GM18868 (cell line): Measurements from ENCODE around the gene MPG.

Experiments used
- ATAC-seq: cut with Tn5 transposase; IDR thresholded peaks from one replicate; pipeline ENCODE4 v1.9.1; 2021; ENCODE audit warnings: mild to moderate bottlenecking, moderate library complexity; ENCODE audit not compliant: unreplicated experiment

Gene MPG

DNA sequence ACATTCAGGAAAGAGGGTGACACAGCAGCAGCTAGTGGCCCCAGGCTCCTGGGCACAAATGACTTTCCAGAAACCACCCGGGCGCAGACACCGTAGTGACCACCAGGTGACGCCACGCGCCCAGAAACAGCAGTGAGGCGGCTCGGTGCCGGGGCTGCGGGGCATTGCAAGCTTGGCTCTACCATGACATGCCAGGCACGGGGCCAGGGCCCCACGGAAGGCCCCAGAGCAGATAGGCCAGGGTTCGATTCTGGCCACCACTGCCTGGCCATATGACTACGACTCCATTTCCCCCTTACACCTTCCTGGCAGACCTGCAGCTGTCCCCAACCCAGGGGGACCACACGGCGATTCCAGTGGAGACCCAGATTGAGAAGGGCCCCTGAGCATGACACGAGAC lies 12.3 kb upstream of the MPG start:
- ATAC-seq: peak; percentile 54

- ATAC-seq: no peak
Measured at GRCh38 chr16:66309-67182, 11.5 kb upstream of the MPG start.

- ATAC-seq: no peak
Measured at GRCh38 chr16:67183-67791, 10.7 kb upstream of the MPG start.

DNA sequence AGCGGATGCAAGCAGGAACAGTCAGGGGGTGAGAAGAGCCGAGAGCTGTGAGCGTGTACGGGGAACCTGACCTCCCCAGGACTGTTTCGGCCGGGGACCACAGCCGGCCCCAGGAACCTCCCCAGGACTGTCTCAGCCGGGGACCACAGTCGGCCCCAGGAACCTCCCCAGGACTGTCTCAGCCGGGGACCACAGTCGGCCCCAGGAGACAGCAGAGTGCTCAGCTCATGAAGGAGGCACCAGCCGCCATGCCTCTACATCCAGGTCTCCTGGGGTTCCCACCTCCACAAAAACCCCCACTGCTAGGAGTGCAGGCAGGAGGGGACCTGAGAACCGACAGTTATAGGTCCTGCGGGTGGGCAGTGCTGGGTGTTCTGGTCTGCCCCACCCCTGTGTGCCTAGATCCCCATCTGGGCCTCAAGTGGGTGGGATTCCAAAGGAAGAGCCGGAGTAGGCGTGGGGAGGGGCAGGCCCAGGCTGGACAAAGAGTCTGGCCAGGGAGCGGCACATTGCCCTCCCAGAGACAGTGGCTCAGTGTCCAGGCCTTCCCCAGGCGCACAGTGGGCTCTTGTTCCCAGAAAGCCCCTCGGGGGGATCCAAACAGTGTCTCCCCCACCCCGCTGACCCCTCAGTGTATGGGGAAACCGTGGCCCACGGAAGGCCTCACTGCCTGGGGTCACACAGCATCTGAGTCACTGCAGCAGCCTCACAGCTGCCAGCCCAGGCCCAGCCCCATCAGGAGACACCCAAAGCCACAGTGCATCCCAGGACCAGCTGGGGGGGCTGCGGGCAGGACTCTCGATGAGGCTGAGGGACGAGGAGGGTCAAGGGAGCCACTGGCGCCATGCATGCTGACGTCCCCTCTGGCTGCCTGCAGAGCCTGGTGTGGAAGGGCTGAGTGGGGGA lies 9.9 kb upstream of the MPG start:
- ATAC-seq: no peak

- ATAC-seq: no peak
Measured at GRCh38 chr16:69181-69580, 8.8 kb upstream of the MPG start.

- ATAC-seq: no peak
Measured at GRCh38 chr16:71210-71539, 6.8 kb upstream of the MPG start.

- ATAC-seq: no peak
Measured at GRCh38 chr16:71540-72401, 6.3 kb upstream of the MPG start.

DNA sequence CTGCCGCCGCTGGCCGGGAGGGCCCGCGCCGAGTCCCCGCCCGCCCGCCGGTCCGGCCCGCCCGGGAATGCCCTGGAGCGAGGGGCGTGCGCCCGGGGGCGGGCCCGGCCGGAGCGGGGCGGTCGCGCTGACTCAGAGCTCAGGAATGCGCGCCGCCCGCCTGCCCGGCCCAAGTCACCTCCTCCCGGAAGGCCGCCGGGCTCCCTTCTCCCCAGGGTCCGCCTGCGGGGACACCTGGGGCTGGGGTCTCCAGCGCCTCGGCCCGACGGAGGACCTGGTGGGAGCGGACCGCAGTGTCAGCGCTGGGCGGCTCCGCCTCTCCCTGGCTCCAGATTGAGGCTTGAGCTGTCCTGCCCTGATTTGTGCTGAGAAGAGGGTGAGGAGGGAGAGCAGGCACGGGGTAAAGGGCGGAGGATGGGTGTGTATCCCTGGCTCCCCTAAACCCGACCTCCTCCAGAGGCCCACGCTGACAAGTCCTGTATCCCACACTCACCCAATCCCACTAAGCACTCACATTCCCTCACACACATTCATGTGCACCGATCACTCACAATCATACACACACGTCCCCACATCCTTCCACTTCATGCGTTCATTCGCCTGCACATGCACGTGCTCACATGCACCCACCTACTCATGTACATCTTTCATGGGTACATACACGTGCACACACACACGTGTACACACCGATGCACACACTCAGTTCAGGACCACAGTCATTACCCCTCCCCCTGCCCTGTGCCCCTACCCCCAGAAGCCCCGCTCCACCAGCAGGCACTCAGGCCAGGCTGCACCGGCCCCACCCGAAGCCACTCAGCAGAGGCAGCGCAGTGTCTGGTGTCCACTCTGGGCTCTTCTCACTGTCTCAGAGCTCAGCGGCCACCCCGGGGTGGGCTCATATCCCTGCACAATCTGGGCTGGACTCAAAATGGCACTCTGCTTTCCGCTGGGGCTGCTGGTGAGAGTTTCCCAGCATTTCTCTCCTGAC lies 5.2 kb upstream of the MPG start, which contains the start of gene RHBDF1:
Gene RHBDF1 (minus strand): TSS at position 71 of the 988 bp plus-strand sequence. CDS start 7,616 bp downstream, outside the sequence.
- ATAC-seq: no peak

DNA sequence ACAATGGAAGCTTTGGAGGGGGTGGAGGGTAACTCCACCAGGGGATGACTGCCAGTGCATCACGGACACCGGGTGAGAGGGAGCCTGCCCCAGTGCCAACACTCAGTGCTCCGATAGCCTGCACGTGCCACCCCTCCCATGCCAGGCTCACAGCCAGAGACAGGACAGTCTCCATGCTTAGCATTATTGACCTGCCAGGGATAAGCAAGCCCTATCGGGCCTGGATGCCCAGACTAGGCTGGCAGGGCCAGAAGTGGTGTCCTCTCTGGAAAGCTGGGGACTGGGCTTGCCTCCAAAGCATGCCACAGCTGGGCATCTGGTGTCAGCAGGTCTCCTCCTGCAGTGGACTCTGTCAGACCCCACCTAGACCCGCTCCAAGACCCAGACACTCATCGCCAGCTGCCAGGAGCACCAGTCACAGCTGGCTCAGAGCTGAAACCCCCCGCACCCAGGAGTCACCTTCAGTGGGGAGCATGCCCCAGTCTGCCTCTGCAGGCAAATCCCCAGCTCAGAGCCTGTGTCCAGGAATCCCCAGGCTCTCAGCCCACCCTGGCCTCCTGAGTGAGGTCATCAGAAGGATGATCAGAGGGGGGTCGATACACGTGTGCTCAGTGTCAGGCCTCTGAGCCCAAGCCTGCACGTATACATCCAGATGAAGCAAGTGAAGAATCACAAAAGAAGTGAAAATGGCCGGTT lies 3.8 kb upstream of the MPG start:
- ATAC-seq: no peak

GRCh38 chr16:74747-75334 lies 3.2 kb upstream of the MPG start:
- no peak for ATAC-seq

DNA sequence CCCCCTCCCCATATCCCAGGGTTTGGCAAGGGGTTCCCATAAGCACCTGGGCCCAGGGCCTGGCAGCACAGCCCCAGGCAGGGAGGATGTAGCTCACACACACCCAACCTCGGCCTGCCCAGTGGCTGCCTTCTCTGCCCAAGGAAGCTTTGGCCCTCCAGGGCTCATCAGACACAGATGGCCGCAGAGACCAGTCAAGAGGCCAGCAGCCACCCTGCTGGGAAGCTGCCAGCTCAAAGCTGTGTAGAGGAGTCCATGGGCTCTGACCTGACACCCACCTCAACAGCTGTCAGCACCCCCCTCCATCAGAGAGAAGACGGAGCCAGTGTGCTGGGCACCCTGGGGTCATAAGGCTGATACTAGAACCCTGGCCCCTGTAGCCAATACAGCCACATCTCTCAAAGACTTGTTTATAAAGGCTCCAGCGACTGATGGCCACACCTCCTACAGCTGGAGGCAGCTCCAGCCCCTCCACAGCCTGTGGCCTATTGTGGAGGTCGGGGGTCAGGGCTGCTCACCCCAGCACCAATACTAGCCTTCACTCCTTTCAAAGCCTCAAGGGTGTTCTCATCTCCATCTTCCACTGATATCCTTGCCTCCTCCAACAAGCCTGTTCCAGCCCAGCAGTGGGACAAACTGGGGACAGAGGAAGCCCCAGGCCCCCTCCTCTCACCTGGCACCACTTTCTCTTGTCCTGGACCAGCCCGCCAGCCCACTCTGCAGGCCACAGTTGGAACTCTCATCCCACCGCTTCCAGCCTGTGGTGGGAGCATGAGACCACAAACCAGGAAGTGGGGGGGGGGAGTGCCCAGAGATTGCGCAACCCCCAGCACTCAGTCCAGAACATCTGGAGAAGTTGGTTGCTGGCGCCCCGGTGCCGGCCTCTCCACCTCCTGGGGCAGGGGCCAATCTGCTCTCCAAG lies 2.2 kb upstream of the MPG start:
- no peak for ATAC-seq

DNA sequence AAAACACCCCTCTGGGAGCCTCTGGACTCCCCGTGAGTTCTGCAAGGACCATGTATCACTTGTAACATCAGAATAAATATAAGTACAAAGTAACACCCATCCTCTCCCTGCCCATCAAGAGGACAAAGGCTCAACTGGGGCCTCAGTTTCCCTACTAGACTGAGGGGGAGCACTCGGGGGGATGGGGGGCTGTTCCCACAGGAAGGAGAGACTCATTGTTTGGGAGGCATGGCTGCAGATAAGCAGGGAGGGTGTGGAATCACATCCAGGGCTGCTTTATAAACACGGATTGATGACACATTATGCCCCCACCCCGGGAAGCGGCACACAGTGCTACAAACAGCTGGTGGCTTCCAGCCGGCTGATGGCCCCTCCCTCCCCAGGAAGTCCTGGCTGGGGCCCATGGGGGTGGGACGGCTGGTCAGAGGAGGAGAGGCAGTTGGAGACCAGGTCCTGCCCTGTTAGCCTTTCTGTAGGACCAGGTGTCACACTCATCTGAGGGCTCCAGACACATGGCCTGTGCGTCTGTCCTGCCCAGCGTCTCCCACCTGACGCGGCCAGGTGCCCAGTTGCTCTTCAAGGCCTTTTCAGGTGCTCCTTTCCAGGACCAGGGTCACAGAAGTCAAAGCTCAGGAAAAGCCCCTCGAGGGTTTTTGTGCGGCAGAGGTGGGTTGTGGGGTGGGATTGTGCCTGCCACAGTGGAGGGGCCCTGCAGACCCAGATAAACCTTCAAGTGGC lies 1.3 kb upstream of the MPG start:
- no peak for ATAC-seq

GRCh38 chr16:77273-77806 lies 685 bp upstream of the MPG start:
- ATAC-seq: no peak

DNA sequence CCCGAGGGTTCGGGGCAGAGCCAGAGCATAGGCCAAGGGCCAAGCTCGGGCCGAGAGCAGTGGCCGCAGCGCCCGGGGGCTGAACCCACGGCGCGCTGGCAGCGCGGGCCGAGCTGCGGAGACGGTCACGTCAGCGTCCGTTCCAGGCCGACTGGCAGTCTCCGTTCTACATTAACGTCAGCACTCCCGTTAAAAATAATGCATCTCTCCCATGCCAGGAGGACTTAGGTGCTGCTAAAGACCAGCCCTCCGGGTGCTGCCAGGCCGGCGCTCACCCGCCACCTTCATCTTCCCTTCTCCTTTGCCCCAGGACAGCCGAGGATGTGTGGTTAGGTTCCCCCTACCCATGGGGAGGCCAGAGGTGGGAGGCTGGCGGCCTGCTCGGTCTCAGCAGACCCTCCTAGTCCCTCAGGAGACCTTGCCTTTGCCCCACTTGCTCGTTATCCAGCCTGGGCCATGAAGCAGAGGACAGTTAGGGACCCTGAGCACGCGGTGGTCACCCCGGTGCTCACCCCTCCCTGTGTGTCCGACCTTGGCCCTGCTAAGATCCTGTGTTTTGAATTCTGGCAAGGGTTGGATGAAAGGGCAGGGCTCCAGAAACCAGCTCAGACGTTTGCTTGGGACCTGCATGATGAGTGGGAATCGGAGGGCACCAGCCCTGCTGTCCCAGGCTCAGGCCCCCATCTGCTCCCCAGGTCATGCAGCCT lies 572 bp downstream of the MPG start:
- no peak for ATAC-seq

GRCh38 chr16:79151-80054 lies 1.4 kb downstream of the MPG start:
- ATAC-seq: no peak
